BE2C (cell line): ENCODE measurements around the gene CADM1.

Source experiments
- DNase-seq: peaks from one replicate; pipeline ENCODE4 v3.0.0-alpha.2; 2020
- H3K27me3 ChIP-seq: fragments of 250-450 bp; sonication (Bioruptor Pico); 2 replicates; pipeline ENCODE4 v1.5.1; 2020; ENCODE audit warnings: mild to moderate bottlenecking
- H3K36me3 ChIP-seq: fragments of 250-450 bp; sonication (Bioruptor Pico); 2 replicates; pipeline ENCODE4 v1.5.1; 2020; ENCODE audit warnings: mild to moderate bottlenecking
- H3K4me1 ChIP-seq: fragments of 250-450 bp; sonication (Bioruptor Pico); 2 replicates; pipeline ENCODE4 v1.5.1; 2020
- H3K4me3 ChIP-seq: 2 replicates; pipeline ENCODE4 v1.5.1; 2011; ENCODE audit warnings: low read depth, low read length
- H3K9me3 ChIP-seq: fragments of 250-450 bp; sonication (Bioruptor Pico); 2 replicates; pipeline ENCODE4 v1.5.1; 2020
- TF ChIP-seq, protein P1 (sequence below): IDR thresholded peaks from 2 replicates; pipeline ENCODE4 v1.5.1; 2012; ENCODE audit warnings: mild to moderate bottlenecking, low read depth, low read length

Gene CADM1

GRCh38 chr11:115290479-115290878, 213.7 kb downstream of the CADM1 start:
- TF ChIP-seq, protein P1, sequence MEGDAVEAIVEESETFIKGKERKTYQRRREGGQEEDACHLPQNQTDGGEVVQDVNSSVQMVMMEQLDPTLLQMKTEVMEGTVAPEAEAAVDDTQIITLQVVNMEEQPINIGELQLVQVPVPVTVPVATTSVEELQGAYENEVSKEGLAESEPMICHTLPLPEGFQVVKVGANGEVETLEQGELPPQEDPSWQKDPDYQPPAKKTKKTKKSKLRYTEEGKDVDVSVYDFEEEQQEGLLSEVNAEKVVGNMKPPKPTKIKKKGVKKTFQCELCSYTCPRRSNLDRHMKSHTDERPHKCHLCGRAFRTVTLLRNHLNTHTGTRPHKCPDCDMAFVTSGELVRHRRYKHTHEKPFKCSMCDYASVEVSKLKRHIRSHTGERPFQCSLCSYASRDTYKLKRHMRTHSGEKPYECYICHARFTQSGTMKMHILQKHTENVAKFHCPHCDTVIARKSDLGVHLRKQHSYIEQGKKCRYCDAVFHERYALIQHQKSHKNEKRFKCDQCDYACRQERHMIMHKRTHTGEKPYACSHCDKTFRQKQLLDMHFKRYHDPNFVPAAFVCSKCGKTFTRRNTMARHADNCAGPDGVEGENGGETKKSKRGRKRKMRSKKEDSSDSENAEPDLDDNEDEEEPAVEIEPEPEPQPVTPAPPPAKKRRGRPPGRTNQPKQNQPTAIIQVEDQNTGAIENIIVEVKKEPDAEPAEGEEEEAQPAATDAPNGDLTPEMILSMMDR, result no peak
- Histone ChIP-seq H3K36me3 (no peaks in the 10 kb centered on the region), H3K27me3 (no peaks in the 10 kb centered on the region), H3K9me3 (no peaks in the 10 kb centered on the region), H3K4me3 (peak overlapping the region; percentile 10; the same call in 1 of the 2 replicates), H3K4me1 (peaks cover 30% of the 10 kb centered on the region)
- no peak for DNase-seq

DNA sequence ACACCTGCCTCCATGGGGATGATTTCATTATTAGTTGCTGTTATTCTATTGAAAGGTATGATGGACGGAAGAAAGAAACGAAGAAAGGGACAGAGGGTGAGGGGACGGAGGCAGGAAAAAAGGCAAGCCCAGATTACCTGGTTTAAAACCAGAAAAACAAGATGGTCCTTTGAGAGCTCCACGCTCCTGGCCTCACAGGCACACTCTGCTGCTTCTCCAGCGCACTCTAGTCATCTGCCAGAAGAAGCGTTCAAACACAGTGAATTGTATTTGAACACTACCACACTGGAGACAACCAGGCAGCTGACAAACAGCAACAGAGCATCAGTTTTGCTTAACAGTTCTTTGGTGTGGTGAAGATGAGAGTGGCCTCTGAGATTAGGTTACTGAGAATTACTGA, 216.9 kb downstream of the CADM1 start:
- Histone ChIP-seq H3K9me3 (no peaks in the 10 kb centered on the region), H3K4me1 (peaks cover 34% of the 10 kb centered on the region), H3K4me3 (no peak overlapping the region), H3K36me3 (no peaks in the 10 kb centered on the region), H3K27me3 (no peaks in the 10 kb centered on the region)
- TF ChIP-seq, protein P1, result no peak
- no peak for DNase-seq

DNA sequence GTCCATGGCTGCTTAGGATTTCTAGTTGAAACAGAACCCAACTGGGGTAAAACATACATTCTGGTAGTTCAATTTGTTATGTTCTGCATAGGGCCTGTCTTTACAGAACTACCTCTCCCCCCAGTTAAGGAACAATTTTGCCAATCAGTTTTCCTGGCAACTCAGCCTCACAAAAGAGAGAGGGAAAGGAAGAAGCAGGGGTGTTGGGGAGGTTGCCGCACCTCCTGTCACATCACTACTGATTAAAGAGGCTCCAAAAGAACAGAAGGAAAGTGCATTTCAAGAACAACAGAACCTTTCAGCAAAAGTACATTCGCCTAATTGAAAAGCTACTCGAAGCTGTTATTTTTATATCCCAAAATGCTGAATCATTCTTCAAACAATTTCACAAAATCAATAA, 217.6 kb downstream of the CADM1 start:
- H3K27me3 ChIP-seq, result no peaks in the 10 kb centered on the region
- H3K36me3 ChIP-seq, result no peaks in the 10 kb centered on the region
- TF ChIP-seq, protein P1, result no peak
- no peaks in the 10 kb centered on the region for H3K9me3 ChIP-seq
- peaks cover 33% of the 10 kb centered on the region for H3K4me1 ChIP-seq
- H3K4me3 ChIP-seq, result no peak overlapping the region
- no peak for DNase-seq

DNA sequence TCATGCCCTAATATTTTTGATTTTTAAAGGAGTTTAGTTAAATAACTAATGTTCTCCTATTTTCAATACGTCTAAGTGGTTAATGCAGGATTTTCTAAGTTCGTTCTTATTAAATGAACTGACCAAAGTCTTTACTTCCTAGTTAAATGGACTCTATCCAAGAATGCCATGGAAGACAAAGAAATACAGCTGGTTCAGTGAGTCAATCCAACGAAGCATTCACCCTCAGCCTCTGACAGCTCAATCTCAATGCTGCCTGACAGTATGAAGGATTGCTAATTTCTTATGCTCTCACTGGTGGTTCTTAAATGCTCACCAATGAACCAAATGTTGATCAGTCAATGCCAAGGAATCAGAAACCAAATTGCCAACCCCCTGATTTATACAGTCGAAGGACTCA, 219.4 kb downstream of the CADM1 start:
- H3K4me1 ChIP-seq, result peaks cover 30% of the 10 kb centered on the region
- no peaks in the 10 kb centered on the region for H3K27me3 ChIP-seq
- H3K9me3 ChIP-seq, result no peaks in the 10 kb centered on the region
- TF ChIP-seq, protein P1, result no peak
- H3K36me3 ChIP-seq, result no peaks in the 10 kb centered on the region
- no peak overlapping the region for H3K4me3 ChIP-seq
- DNase-seq, result no peak

DNA sequence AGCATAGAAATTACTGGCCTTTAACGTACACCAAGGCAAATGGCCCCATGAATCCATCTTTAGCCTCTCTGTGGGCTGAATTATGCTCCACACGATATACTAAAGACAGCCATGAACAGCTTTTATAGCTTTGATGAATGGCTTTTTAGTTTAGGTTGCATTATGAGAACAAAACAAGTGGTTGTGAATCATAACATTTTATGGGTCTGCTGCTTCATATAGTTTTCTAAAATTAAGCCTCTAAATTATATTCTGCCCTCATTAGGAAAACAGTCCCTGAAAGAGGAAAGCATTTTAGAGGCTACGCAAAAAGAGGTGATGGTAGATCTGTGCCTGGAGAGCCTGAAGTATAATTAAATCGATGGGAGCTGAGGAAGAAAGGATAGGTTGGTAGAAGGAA, 221.3 kb downstream of the CADM1 start:
- DNase-seq, result no peak
- H3K27me3 ChIP-seq, result no peaks in the 10 kb centered on the region
- no peak overlapping the region for H3K4me3 ChIP-seq
- TF ChIP-seq, protein P1, result no peak
- no peaks in the 10 kb centered on the region for H3K36me3 ChIP-seq
- no peaks in the 10 kb centered on the region for H3K9me3 ChIP-seq
- H3K4me1 ChIP-seq, result peaks cover 42% of the 10 kb centered on the region

DNA sequence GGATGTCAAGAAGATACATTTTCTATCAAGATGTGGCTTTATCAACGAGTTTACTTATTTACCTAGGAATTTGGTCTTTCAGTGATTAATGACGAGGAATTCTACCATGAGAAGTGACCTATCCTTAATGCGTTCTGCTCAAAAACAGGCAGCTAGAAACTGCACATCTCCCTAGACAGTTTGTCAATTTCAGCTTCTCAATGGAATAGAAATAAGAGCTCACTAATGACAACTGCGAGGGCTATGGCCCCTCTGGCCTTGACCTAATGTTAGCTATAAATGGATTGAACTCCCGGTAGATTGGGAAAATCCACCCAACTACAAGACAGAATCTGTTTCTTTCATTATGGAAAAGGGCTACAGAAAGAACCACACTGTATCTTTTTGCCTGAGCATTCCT, 223.4 kb downstream of the CADM1 start:
- no peak for DNase-seq
- Histone ChIP-seq H3K4me3 (no peak overlapping the region), H3K9me3 (no peaks in the 10 kb centered on the region), H3K27me3 (no peaks in the 10 kb centered on the region), H3K4me1 (peaks cover 55% of the 10 kb centered on the region), H3K36me3 (no peaks in the 10 kb centered on the region)
- TF ChIP-seq, protein P1, result no peak
